Pancreas (tissue), 10 donors: ENCODE results near the gene CRYBG2. TPM values are rescaled to one million over a fixed set of nuclear protein-coding genes. Genes with fewer than 3 reads are reported as not detected.

ENCODE experiments used
- ATAC-seq, 4 donors: fragments of 200-7000 bp; cut with Tn5 transposase; one replicate each; pipeline versions ENCODE4 v1.8.0 to v1.9.1; 2020; ENCODE audit warnings: mild to moderate bottlenecking in 4 of 4, moderate library complexity in 4 of 4
- DNase-seq, 6 donors: peaks; one replicate each; pipeline ENCODE4 v3.0.0-alpha.2; 2020
- FAIRE-seq: peaks from 2 replicates; lab custom pipeline; 2012; peaks lifted over from hg19 to GRCh38; lab: Jason Lieb, UNC
- H3K27ac ChIP-seq, 4 donors: fragments of 200-600 bp; sonication (generic); 1 replicate in 3 of 4; 2 replicates in 1 of 4; pipeline versions ENCODE4 v1.5.0 to v1.8.0; 2020
- H3K27me3 ChIP-seq, 4 donors: fragments of 200-600 bp; one replicate each; pipeline ENCODE4 v1.8.0; 2021
- H3K36me3 ChIP-seq, 3 donors: fragments of 200-600 bp; sonication (generic) in 1 of 3; one replicate each; pipeline versions ENCODE4 v1.5.0 to v1.8.0; 2020 to 2021
- H3K4me1 ChIP-seq, 3 donors: fragments of 200-600 bp; one replicate each; pipeline ENCODE4 v1.8.0; 2021
- H3K4me3 ChIP-seq, 4 donors: fragments of 200-600 bp; sonication (generic) in 2 of 4; one replicate each; pipeline versions ENCODE4 v1.5.0 to v1.8.0; 2020 to 2021
- H3K9me3 ChIP-seq, 4 donors: fragments of 200-600 bp; one replicate each; pipeline ENCODE4 v1.8.0; 2021
- WGBS, 2 donors: extraction: QIAGEN DNeasy Blood & Tissue Kit; methylation state at CpG; one replicate each; pipeline ENCODE4 v1.1.7; 2013; 5-methylcytosine and 5-hydroxymethylcytosine counted together
- intact Hi-C, 3 donors: fragments of 100-400 bp; cut with DNase I; formaldehyde crosslinking; loops; one replicate each; pipeline versions ENCODE4 v1.11.1 to v1.14.2; 2022
- polyA plus RNA-seq, 2 donors: library from polyadenylated mRNA; stranded (reverse); fragments of 200-250 nt; gene quantifications; one replicate each; pipeline ENCODE4 v1.2.3, GENCODE V29; 2013
- total RNA-seq, 6 donors: library from RNA; stranded (reverse); fragmentation: NEBNext Ultra II Directional in 4 of 6; extraction: Animal tissue kit (Norgen Biotek cat#: 25700) in 4 of 6; gene quantifications; one replicate each; pipeline versions ENCODE4 v1.2.1 to v1.2.4, GENCODE V29; 2021 to 2023
- TF ChIP-seq, protein P1 (sequence below), 4 donors: fragments of 200-600 bp; sonication (generic) in 3 of 4; IDR thresholded peaks; one replicate each; pipeline versions ENCODE4 v1.5.0 to v1.8.0; 2021; ENCODE audit warnings: antibody characterized with exemption in 4 of 4
- donor health status: healthy with polysubstance abuse.
- donor health status: DM: no; HTN: no; CAD: no; lungs with moderate emphysema.
- donor health status: DM: no; HTN: no; CAD: no.
- donor health status: control.
- donor health status: control.
- donor health status: Bipolar disorder and iron deficiency.
- donor health status: DM: yes; HTN: yes; CAD: no.
- donor health status: DM: no; HTN: no; CAD: no.
- donor health status: DM: no; HTN: no; CAD: no.
- donor health status: DM: yes; HTN: yes; CAD: no.

The CRYBG2 gene
- total and polyA plus RNA-seq, 8 donors: 0.12 to 2.0 (median 0.60) TPM

DNA sequence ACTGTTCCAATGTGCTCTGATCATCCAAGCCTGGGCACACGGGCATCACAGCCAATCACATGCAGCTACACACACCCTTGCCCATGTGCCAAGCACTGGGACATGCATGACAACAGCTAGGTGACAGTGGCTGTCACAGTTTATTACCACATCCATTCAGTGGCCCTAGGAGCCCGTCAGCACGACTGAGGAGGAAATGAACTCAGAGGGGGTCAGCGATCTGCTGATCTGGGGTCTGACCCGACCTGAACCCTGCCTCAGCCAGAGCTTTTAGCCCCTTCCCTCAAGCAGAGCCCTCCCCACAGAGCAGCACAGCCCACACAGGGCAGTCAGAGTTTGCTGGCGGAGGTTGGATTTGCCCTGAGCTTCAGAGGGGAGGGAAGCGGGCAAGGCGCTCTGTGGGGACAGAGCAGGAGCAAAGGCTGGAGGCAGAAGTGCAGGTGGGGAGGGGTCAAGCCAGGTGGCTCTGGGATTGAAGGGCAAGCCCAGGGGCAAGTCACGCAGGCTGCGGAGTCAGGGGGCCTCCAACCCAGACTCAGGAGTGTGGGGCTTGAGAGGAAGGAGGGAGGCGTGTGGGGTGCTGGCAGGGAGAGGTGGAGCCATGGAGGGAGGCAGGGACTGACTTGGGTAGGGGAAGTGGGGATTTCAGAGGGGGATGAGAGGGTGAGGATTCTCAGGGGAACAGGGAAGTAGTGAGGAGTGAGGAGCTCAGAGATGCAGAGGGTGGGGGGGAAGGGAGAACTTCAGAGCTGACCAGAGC, 63.6 kb downstream of the CRYBG2 start:
- FAIRE-seq: no peak
- Histone ChIP-seq H3K9me3 (no peaks in the 10 kb centered on the region), H3K36me3 (no peaks in the 10 kb centered on the region), H3K27me3 (no peaks in the 10 kb centered on the region), H3K27ac (peak overlapping the region in 1 of 4 donors; percentile 54), H3K4me1 (no peaks in the 10 kb centered on the region), H3K4me3 (no peak overlapping the region)
- 78 to 84% methylated on average over 11 of the region's 11 CpGs for WGBS, 2 donors
- TF ChIP-seq, protein P1, sequence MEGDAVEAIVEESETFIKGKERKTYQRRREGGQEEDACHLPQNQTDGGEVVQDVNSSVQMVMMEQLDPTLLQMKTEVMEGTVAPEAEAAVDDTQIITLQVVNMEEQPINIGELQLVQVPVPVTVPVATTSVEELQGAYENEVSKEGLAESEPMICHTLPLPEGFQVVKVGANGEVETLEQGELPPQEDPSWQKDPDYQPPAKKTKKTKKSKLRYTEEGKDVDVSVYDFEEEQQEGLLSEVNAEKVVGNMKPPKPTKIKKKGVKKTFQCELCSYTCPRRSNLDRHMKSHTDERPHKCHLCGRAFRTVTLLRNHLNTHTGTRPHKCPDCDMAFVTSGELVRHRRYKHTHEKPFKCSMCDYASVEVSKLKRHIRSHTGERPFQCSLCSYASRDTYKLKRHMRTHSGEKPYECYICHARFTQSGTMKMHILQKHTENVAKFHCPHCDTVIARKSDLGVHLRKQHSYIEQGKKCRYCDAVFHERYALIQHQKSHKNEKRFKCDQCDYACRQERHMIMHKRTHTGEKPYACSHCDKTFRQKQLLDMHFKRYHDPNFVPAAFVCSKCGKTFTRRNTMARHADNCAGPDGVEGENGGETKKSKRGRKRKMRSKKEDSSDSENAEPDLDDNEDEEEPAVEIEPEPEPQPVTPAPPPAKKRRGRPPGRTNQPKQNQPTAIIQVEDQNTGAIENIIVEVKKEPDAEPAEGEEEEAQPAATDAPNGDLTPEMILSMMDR (IDR thresholded peaks at IDR 0.05): no peak
- no peak for DNase-seq
- peak in 1 of 4 donors; percentile 46 for ATAC-seq
- intact Hi-C loops: no loop called here

DNA sequence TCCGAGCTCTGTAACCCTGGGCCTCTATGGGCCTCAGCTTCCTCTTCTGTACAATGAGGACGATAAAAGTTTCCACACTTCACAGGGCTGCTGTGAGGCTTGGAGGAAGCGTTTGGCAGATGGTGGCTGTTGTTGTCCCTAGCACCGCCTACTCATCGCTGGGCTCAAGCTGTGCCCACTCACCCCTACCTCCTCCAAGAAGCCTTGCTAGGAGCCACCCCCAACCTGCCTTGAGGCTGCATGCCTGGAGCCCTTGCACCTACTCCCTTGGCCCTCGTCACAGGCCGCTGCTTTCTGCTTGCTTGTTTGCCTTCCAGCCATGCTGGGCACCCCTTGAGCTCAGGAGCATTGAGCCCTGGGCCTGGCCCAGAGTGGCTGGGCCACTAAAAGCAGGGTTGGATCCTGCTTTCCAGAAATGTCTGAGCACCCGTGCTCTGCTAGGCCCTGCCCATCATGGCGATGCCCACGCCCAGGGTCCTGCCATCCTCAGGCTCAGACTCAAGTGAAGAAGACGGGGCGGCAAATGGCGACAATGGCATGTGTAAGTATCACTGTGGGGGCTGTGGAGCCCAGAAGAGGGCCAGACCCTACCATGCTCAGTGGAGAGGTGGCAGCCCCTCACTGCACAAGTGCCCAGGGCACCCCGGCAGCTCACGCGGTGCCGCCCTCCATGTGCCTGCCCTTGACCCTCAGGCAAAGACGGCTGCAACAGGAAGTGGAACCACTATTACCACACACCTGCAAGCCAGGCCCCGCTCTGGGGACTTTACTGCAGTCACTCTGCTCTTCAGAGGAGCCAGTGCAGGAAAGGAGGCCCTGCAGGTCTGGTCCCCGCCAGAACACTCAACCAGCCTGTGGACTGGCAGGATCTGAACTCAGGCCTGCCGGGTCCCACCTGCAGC, 64.5 kb downstream of the CRYBG2 start:
- ATAC-seq (peak in 2 of 4 donors; percentile 22 to 50), DNase-seq (no peak), FAIRE-seq (no peak)
- Histone ChIP-seq H3K27me3 (no peaks in the 10 kb centered on the region), H3K36me3 (no peaks in the 10 kb centered on the region), H3K27ac (peak overlapping the region in 2 of 4 donors; percentile 52 to 54), H3K4me3 (no peak overlapping the region), H3K4me1 (peaks cover 0 to 3% (median 0%) of the 10 kb centered on the region in 3 donors), H3K9me3 (no peaks in the 10 kb centered on the region)
- TF ChIP-seq, protein P1 (IDR thresholded peaks at IDR 0.05): no peak
- WGBS, 2 donors: 91 to 94% methylated on average over 21 of the region's 21 CpGs
- intact Hi-C loops: no loop called here

DNA sequence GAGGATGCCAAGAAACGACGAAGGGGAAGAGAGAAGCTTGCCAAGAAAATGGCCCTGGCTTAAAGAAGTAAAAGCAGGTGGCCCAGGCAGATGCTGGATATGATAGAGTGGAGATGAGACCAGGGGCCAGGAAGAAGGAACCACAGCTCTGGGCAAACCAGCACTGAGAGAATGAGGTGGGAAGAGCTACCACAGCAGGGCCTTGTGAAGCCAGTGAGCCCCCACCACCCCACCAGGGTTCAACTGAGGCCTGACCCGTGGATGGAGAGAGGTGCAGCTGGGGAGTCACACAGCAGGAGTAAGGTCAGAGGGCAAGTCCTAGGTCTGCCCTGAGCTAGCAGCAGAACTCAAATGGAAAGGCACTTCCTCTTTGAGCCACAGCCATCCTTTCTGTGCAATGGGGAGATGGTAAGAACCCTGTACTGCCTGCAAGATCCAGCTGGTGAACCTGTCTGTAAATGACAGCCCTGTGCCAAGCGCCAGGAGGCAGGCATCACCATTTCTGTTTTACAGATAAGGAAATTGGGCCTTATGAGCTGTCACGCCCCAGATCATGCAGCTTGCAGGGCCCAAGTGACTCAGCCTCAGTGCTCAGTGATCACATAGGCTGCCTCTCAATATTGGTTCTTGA, 65.5 kb downstream of the CRYBG2 start:
- H3K4me1 ChIP-seq: peaks cover 0 to 4% (median 0%) of the 10 kb centered on the region in 3 donors
- TF ChIP-seq, protein P1 (IDR thresholded peaks at IDR 0.05): no peak
- H3K27me3 ChIP-seq: no peaks in the 10 kb centered on the region
- H3K9me3 ChIP-seq: no peaks in the 10 kb centered on the region
- H3K4me3 ChIP-seq: no peak overlapping the region
- H3K36me3 ChIP-seq: no peaks in the 10 kb centered on the region
- peak overlapping the region in 1 of 4 donors; percentile 8 for H3K27ac ChIP-seq
- intact Hi-C loops: no loop called here
- ATAC-seq: no peak
- 58 to 66% methylated on average over 5 of the region's 5 CpGs for WGBS, 2 donors
- DNase-seq: no peak
- FAIRE-seq: no peak

DNA sequence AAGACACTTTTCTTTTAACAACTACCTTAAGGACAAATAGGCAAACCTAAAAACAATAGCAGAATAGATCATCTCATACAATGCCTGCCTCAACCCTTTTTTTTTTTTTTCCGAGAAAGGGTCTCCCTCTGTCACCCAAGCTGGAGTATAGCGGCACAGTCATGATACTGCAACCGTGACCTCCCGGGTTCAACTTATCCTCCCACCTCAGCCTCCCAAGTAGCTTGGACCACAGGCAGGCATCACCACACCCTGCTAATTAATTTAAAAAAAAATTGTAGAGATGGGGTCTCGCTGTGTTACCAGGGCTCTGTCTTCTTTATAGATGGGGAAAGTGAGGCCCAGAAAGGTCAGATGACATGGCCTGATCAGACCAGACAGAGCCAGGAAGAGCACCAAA, 66.1 kb downstream of the CRYBG2 start:
- TF ChIP-seq, protein P1 (IDR thresholded peaks at IDR 0.05): no peak
- H3K4me3 ChIP-seq: no peak overlapping the region
- H3K9me3 ChIP-seq: no peaks in the 10 kb centered on the region
- H3K27me3 ChIP-seq: no peaks in the 10 kb centered on the region
- H3K36me3 ChIP-seq: no peaks in the 10 kb centered on the region
- FAIRE-seq (no peak), ATAC-seq (no peak), DNase-seq (no peak)
- peak overlapping the region in 1 of 4 donors; percentile 8 for H3K27ac ChIP-seq
- peaks cover 0 to 4% (median 0%) of the 10 kb centered on the region in 3 donors for H3K4me1 ChIP-seq
- intact Hi-C loops: no loop called here
- WGBS, 2 donors: 86 to 95% methylated on average over 5 of the region's 5 CpGs
